K562 treated with DMSO at 1 percent for 4 hours (cell line): Measurements from ENCODE around the gene MYH1. TPM values are rescaled to one million over a fixed set of nuclear protein-coding genes. Genes with fewer than 3 reads are reported as not detected.

Experiments
- total RNA-seq: library from RNA; unstranded; fragments of 300-600 nt; gene quantifications from 2 replicates; pipeline ENCODE4 v1.2.3, GENCODE V29; 2022; ENCODE audit not compliant: insufficient read depth

Gene MYH1
- not detected in 2 replicates for total RNA-seq

GRCh38 chr17:10518271-10519037, at the start of gene MYH1:
Gene MYH1 (minus strand): TSS chr17:10518542. CDS start chr17:10516642, 1,900 bp downstream.

GRCh38 chr17:10549096-10549842, 30.9 kb upstream of the MYH1 start, which contains the start of gene MYH2:
Gene MYH2 (minus strand): TSS chr17:10549658. CDS start chr17:10547920, 1,738 bp downstream.

GRCh38 chr17:10469459-10469858, 48.9 kb downstream of the MYH1 start, which contains the start of gene MYH4:
Gene MYH4 (minus strand): TSS chr17:10469559. CDS start chr17:10466745, 2,814 bp downstream.

Other genes starting within 250 kb of the MYH1 start
- gene MYH13, start 145.5 kb downstream of the MYH1 start, total RNA-seq: not detected in 2 replicates
- not detected in 2 replicates for gene MYH8, start 96.6 kb downstream of the MYH1 start, total RNA-seq
- not detected in 2 replicates for gene MYH4, start 49.0 kb downstream of the MYH1 start, total RNA-seq
- gene MYH2, start 31.1 kb upstream of the MYH1 start, total RNA-seq: not detected in 2 replicates
- gene MYH3, start 138.8 kb upstream of the MYH1 start, total RNA-seq: 0.19 and 0.33 TPM in 2 replicates
- gene SCO1, start 179.0 kb upstream of the MYH1 start, total RNA-seq: 2.7 and 5.4 TPM in 2 replicates
- 7.6 and 7.8 TPM in 2 replicates for gene ADPRM, start 179.1 kb upstream of the MYH1 start, total RNA-seq
- gene TMEM220, start 211.5 kb upstream of the MYH1 start, total RNA-seq: not detected in 2 replicates